ENCODE measurements around the gene DEFB129.
"Not testable (repeated sequence)": the region's sequence is repeated elsewhere in the genome, so short reads cannot be mapped to it uniquely, and the experiment has no call there.

DEFB129 gene

GRCh38 chr20:226958-227357 is at the start of gene DEFB129:
TSS of gene DEFB129 (plus strand) at chr20:227258. CDS start at chr20:227289, 31 bp downstream.
- DNase-seq = no peak

- DNase-seq = no peak
These were observed 42.8 kb upstream of the DEFB129 start for GRCh38 chr20:184288-184687.

GRCh38 chr20:187733-188132 is 39.3 kb upstream of the DEFB129 start:
- DNase-seq = no peak

- DNase-seq = no peak
These were observed 37.4 kb upstream of the DEFB129 start, which contains the start of gene DEFB128 for GRCh38 chr20:189611-190010. TSS of gene DEFB128 (minus strand) at chr20:189711. CDS start at chr20:189623, 88 bp downstream.

- DNase-seq = no peak
These were observed 28.8 kb upstream of the DEFB129 start for GRCh38 chr20:198225-198624.

- DNase-seq = peak; percentile 38
These were observed 27.1 kb upstream of the DEFB129 start for GRCh38 chr20:199996-200395.

- not testable (repeated sequence) for DNase-seq
These were observed 23.4 kb upstream of the DEFB129 start for GRCh38 chr20:203630-204029.

- peak; percentile 56 for DNase-seq
These were observed 18.0 kb upstream of the DEFB129 start for GRCh38 chr20:208942-209566.

- no peak for DNase-seq
These were observed 16.1 kb upstream of the DEFB129 start for GRCh38 chr20:210809-211502.

GRCh38 chr20:214383-214782 is 12.7 kb upstream of the DEFB129 start:
- no peak for DNase-seq

GRCh38 chr20:215796-216195 is 11.3 kb upstream of the DEFB129 start:
- DNase-seq = no peak

GRCh38 chr20:217266-217665 is 9.8 kb upstream of the DEFB129 start:
- DNase-seq = no peak

- DNase-seq = no peak
These were observed 7.6 kb upstream of the DEFB129 start for GRCh38 chr20:219290-220115.

- no peak for DNase-seq
These were observed 5.7 kb upstream of the DEFB129 start for GRCh38 chr20:221258-221830.

GRCh38 chr20:225879-226278 is 1.2 kb upstream of the DEFB129 start:
- not testable (repeated sequence) for DNase-seq

GRCh38 chr20:227439-228105 is 514 bp downstream of the DEFB129 start:
- DNase-seq = peak; percentile 76

- no peak for DNase-seq
These were observed 8.8 kb downstream of the DEFB129 start for GRCh38 chr20:235891-236290.

- peak; percentile 74 for DNase-seq
These were observed 10.4 kb downstream of the DEFB129 start for GRCh38 chr20:237489-237888.

GRCh38 chr20:237929-238328 is 10.9 kb downstream of the DEFB129 start:
- peak; percentile 59 for DNase-seq

- no peak for DNase-seq
These were observed 15.8 kb downstream of the DEFB129 start for GRCh38 chr20:242905-243304.

GRCh38 chr20:251354-251753 is 24.3 kb downstream of the DEFB129 start:
- no peak for DNase-seq

GRCh38 chr20:252801-253200 is 25.7 kb downstream of the DEFB129 start:
- DNase-seq = no peak

- not testable (repeated sequence) for DNase-seq
These were observed 26.4 kb downstream of the DEFB129 start for GRCh38 chr20:253447-253846.
